IgD-negative memory B cell (primary cell): ENCODE measurements around the gene ATP2A3. TPM values are rescaled to one million over a fixed set of nuclear protein-coding genes. Genes with fewer than 3 reads are reported as not detected.

ENCODE experiments used
- H3K27ac Mint-ChIP-seq, 3 donors: one replicate each; pipeline ENCODE4 v1.8.0; 2020 to 2022; ENCODE audit warnings: mild to moderate bottlenecking in 3 of 3, mixed read lengths in 3 of 3, moderate library complexity in 1 of 3
- H3K27me3 Mint-ChIP-seq: one replicate; pipeline ENCODE4 v1.8.0; 2021; ENCODE audit warnings: mixed read lengths
- H3K36me3 Mint-ChIP-seq: one replicate; pipeline ENCODE4 v1.8.0; 2020; ENCODE audit warnings: mild to moderate bottlenecking, mixed read lengths
- H3K4me1 Mint-ChIP-seq, 3 donors: one replicate each; pipeline ENCODE4 v1.8.0; 2020 to 2022; ENCODE audit warnings: mixed read lengths in 3 of 3, mild to moderate bottlenecking in 1 of 3
- H3K4me3 Mint-ChIP-seq, 4 donors: one replicate each; pipeline ENCODE4 v1.8.0; 2020 to 2022; ENCODE audit warnings: mild to moderate bottlenecking in 4 of 4, mixed read lengths in 4 of 4, moderate library complexity in 3 of 4
- H3K9me3 Mint-ChIP-seq, 3 donors: one replicate each; pipeline ENCODE4 v1.8.0; 2020 to 2021; ENCODE audit warnings: mixed read lengths in 3 of 3, mild to moderate bottlenecking in 1 of 3
- polyA plus RNA-seq: library from polyadenylated mRNA; unstranded; fragments of 300-500 nt; fragmentation: Illumina TruSeq; gene quantifications from one replicate; pipeline ENCODE4 v1.2.3, GENCODE V29; 2021

ATP2A3 gene
- polyA plus RNA-seq, 1 donor from 2014 or later = 155 TPM

DNA sequence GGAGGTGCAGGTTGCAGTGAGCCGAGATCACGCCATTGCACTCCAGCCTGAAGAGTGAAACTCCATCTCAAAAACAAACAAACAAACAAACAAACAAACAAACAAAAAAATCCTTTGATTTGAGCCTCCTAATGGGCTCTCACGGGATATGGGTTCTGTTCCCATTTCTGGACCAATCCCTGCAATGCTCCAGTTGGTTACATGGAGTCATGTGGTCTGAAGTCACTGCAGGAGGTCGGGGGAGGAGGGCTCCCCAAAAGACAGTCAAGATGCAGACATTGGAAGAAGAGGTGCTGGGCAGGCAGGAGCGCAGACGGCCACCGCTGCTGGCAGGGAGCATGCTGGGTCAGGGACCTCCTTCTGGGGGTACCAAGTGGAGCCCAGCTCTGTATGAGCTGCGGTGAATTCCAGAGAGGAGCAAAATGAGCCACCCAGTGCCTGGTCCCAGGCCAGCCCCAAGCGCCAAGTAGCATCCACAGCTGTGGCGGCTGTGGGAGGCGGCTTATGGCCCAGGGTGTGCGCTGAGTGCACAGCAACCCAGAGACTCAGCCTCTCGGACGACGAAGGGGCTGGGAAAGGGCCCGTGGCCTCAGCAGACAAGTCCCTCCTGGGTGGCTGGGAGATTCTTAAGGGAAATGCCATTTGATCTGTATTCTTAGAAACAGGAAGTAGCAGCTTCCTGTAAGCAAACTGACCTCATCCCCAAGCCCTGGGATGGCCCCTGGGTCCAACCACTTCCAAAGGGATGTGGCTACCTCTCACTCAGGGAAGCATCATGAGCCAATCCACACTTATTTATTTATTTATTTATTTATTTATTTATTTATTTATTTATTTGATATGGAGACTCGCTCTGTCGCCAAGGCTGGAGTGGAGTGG, 19.6 kb upstream of the ATP2A3 start:
- H3K36me3 Mint-ChIP-seq = no peaks in the 10 kb centered on the region
- no peak overlapping the region for H3K4me3 Mint-ChIP-seq
- peaks cover 4% of the 10 kb centered on the region for H3K27me3 Mint-ChIP-seq
- no peak overlapping the region for H3K27ac Mint-ChIP-seq
- H3K4me1 Mint-ChIP-seq = peaks cover 3 to 11% (median 4%) of the 10 kb centered on the region in 3 donors
- no peaks in the 10 kb centered on the region for H3K9me3 Mint-ChIP-seq

GRCh38 chr17:3982541-3983017, 18.3 kb upstream of the ATP2A3 start:
- no peak overlapping the region for H3K4me3 Mint-ChIP-seq

DNA sequence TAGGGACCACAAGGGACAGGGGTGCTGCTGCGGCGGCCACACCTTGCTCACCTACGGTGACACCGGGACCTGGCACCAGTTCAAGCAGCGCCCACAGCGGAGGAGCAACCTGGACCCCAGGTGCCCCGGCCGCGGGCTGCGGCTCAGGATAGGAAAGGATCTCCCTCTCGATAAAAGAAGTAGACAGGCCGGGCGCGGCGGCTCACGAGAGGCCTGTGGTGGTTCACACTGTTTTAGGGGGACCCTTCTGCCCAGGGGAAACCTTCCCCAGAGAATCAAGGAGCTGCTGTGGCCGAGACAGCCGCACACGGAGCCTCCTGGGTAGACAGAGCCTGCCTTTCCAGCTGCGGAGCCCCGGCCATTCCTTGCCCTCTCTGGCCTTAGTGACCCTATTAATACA, 17.9 kb upstream of the ATP2A3 start:
- H3K9me3 Mint-ChIP-seq = no peaks in the 10 kb centered on the region
- peaks cover 4% of the 10 kb centered on the region for H3K27me3 Mint-ChIP-seq
- peak overlapping the region in 1 of 3 donors; percentile 59 for H3K27ac Mint-ChIP-seq
- peaks cover 3 to 12% (median 8%) of the 10 kb centered on the region in 3 donors for H3K4me1 Mint-ChIP-seq
- H3K4me3 Mint-ChIP-seq = no peak overlapping the region
- no peaks in the 10 kb centered on the region for H3K36me3 Mint-ChIP-seq

More at GRCh38 chr17:3982541-3983017, 18.3 kb upstream of the ATP2A3 start:
- peaks cover 3 to 12% (median 8%) of the 10 kb centered on the region in 3 donors for H3K4me1 Mint-ChIP-seq
- no peaks in the 10 kb centered on the region for H3K9me3 Mint-ChIP-seq
- H3K27ac Mint-ChIP-seq = no peak overlapping the region
- peaks cover 4% of the 10 kb centered on the region for H3K27me3 Mint-ChIP-seq
- no peaks in the 10 kb centered on the region for H3K36me3 Mint-ChIP-seq

- peaks cover 0 to 9% (median 8%) of the 10 kb centered on the region in 3 donors for H3K4me1 Mint-ChIP-seq
- no peaks in the 10 kb centered on the region for H3K36me3 Mint-ChIP-seq
- no peak overlapping the region for H3K4me3 Mint-ChIP-seq
- H3K27me3 Mint-ChIP-seq = no peaks in the 10 kb centered on the region
- H3K9me3 Mint-ChIP-seq = no peaks in the 10 kb centered on the region
- H3K27ac Mint-ChIP-seq = no peak overlapping the region
Measured at GRCh38 chr17:3981455-3981854, 17.2 kb upstream of the ATP2A3 start.

DNA sequence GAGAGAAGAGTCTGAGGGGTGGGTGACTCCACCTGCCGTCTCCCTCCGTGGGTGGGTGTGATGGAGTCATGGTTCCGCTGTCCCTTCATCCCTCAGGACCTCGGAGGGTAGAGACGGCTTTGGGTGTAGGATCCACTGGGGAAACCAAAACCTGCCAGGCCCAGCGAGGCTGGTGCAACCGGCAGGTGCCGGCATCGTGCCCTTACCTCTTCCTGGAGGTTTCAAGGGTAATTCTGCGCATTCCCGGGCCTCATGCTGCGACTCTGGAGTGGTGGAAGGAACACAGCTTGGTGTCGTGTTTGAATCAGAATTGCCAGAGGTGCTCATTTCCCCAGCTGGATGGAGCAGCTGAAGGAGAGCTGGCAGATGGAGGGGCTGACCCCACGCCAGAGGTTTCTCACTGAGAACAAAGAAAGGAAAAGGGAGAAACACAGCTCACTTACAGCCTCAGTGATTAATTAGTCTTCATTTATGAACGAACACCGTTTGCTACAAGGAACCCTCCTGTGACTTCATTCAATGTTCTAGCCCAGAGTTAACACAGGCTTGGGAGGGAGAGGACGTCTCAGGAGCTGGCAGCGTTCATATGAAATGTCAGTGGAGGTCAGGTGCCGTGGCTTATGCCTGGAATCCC, 16.3 kb upstream of the ATP2A3 start:
- H3K27me3 Mint-ChIP-seq = no peaks in the 10 kb centered on the region
- H3K36me3 Mint-ChIP-seq = no peaks in the 10 kb centered on the region
- no peaks in the 10 kb centered on the region for H3K9me3 Mint-ChIP-seq
- no peak overlapping the region for H3K4me3 Mint-ChIP-seq
- H3K27ac Mint-ChIP-seq = no peak overlapping the region
- H3K4me1 Mint-ChIP-seq = peaks cover 0 to 8% (median 7%) of the 10 kb centered on the region in 3 donors

GRCh38 chr17:3979290-3979611, 15.0 kb upstream of the ATP2A3 start:
- peaks cover 4 to 16% (median 11%) of the 10 kb centered on the region in 3 donors for H3K4me1 Mint-ChIP-seq
- no peaks in the 10 kb centered on the region for H3K9me3 Mint-ChIP-seq
- H3K4me3 Mint-ChIP-seq = no peak overlapping the region
- peaks cover 2% of the 10 kb centered on the region for H3K36me3 Mint-ChIP-seq
- no peak overlapping the region for H3K27ac Mint-ChIP-seq
- H3K27me3 Mint-ChIP-seq = no peaks in the 10 kb centered on the region

GRCh38 chr17:3978421-3979289, 14.4 kb upstream of the ATP2A3 start:
- H3K27ac Mint-ChIP-seq = no peak overlapping the region
- peaks cover 5 to 16% (median 10%) of the 10 kb centered on the region in 3 donors for H3K4me1 Mint-ChIP-seq
- H3K27me3 Mint-ChIP-seq = no peaks in the 10 kb centered on the region
- peaks cover 2% of the 10 kb centered on the region for H3K36me3 Mint-ChIP-seq
- no peaks in the 10 kb centered on the region for H3K9me3 Mint-ChIP-seq
- H3K4me3 Mint-ChIP-seq = peak overlapping the region in 1 of 4 donors; percentile 17

GRCh38 chr17:3977387-3977786, 13.2 kb upstream of the ATP2A3 start:
- Mint-ChIP-seq H3K27ac (no peak overlapping the region), H3K4me1 (peaks cover 13 to 21% (median 17%) of the 10 kb centered on the region in 3 donors), H3K27me3 (no peaks in the 10 kb centered on the region), H3K36me3 (peaks cover 2% of the 10 kb centered on the region), H3K9me3 (no peaks in the 10 kb centered on the region), H3K4me3 (no peak overlapping the region)

GRCh38 chr17:3976675-3977171, 12.5 kb upstream of the ATP2A3 start:
- Mint-ChIP-seq H3K4me3 (no peak overlapping the region), H3K27me3 (no peaks in the 10 kb centered on the region), H3K27ac (no peak overlapping the region), H3K9me3 (no peaks in the 10 kb centered on the region), H3K4me1 (peaks cover 18 to 26% (median 22%) of the 10 kb centered on the region in 3 donors), H3K36me3 (peaks cover 2% of the 10 kb centered on the region)

GRCh38 chr17:3974980-3975379, 10.7 kb upstream of the ATP2A3 start:
- Mint-ChIP-seq H3K4me3 (peak overlapping the region in 2 of 4 donors; percentile 24 to 77), H3K36me3 (peaks cover 2% of the 10 kb centered on the region), H3K4me1 (peaks cover 18 to 32% (median 26%) of the 10 kb centered on the region in 3 donors), H3K27ac (no peak overlapping the region), H3K9me3 (no peaks in the 10 kb centered on the region), H3K27me3 (no peaks in the 10 kb centered on the region)

GRCh38 chr17:3974138-3974687, 10.0 kb upstream of the ATP2A3 start:
- Mint-ChIP-seq H3K36me3 (peaks cover 2% of the 10 kb centered on the region), H3K27ac (peak overlapping the region in 1 of 3 donors; percentile 42), H3K4me3 (peak overlapping the region in 3 of 4 donors; percentile 24 to 77 (median 73)), H3K9me3 (no peaks in the 10 kb centered on the region), H3K4me1 (peaks cover 19 to 33% (median 25%) of the 10 kb centered on the region in 3 donors), H3K27me3 (no peaks in the 10 kb centered on the region)

GRCh38 chr17:3973495-3974137, 9.4 kb upstream of the ATP2A3 start:
- H3K4me3 Mint-ChIP-seq = peak overlapping the region in 1 of 4 donors; percentile 71
- H3K9me3 Mint-ChIP-seq = no peaks in the 10 kb centered on the region
- peaks cover 2% of the 10 kb centered on the region for H3K36me3 Mint-ChIP-seq
- H3K27me3 Mint-ChIP-seq = no peaks in the 10 kb centered on the region
- H3K27ac Mint-ChIP-seq = peak overlapping the region in 1 of 3 donors; percentile 42
- H3K4me1 Mint-ChIP-seq = peaks cover 24 to 32% (median 25%) of the 10 kb centered on the region in 3 donors

DNA sequence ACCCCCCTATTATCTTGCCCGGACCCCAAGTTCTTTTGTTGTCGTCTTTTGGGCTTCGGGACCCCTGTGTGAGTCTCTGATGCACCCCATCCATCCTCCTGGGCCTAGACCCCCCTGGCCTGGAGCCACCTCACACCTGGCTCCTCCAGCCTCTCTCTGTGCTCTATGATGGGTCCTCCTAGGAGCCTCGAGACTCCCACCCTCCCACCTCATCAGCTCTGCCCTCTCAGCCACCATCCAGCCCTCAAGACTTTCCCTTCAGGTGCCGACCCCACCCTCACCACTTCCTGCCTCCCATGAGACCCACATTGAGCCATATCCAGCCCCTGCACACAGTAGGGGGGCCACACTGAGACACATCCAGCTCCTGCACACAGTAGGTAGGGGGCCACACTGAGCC, 8.7 kb upstream of the ATP2A3 start:
- H3K9me3 Mint-ChIP-seq = no peaks in the 10 kb centered on the region
- H3K36me3 Mint-ChIP-seq = peaks cover 2% of the 10 kb centered on the region
- no peaks in the 10 kb centered on the region for H3K27me3 Mint-ChIP-seq
- peak overlapping the region in 3 of 4 donors; percentile 32 to 93 (median 90) for H3K4me3 Mint-ChIP-seq
- peak overlapping the region in 1 of 3 donors; percentile 89 for H3K27ac Mint-ChIP-seq
- H3K4me1 Mint-ChIP-seq = peaks cover 29 to 34% (median 30%) of the 10 kb centered on the region in 3 donors

GRCh38 chr17:3972281-3972731, 8.1 kb upstream of the ATP2A3 start:
- Mint-ChIP-seq H3K27me3 (no peaks in the 10 kb centered on the region), H3K27ac (peak overlapping the region in 2 of 3 donors; percentile 82 to 89), H3K9me3 (no peaks in the 10 kb centered on the region), H3K4me1 (peaks cover 33 to 38% (median 34%) of the 10 kb centered on the region in 3 donors), H3K36me3 (peaks cover 2% of the 10 kb centered on the region), H3K4me3 (peak overlapping the region in 3 of 4 donors; percentile 32 to 93 (median 90))
